Endodermal cell (in vitro differentiated cells): Measurements from ENCODE around the gene KLF6. TPM values are rescaled to one million over a fixed set of nuclear protein-coding genes. Genes with fewer than 3 reads are reported as not detected.

ENCODE experiments used
- DNase-seq: peaks from one replicate; pipeline ENCODE4 v3.0.0-alpha.2; 2017
- H3K27ac ChIP-seq: 2 replicates; pipeline ENCODE4 v1.5.1; 2013; ENCODE audit warnings: mild to moderate bottlenecking, low read depth, low read length, moderate library complexity
- H3K27me3 ChIP-seq: 2 replicates; pipeline ENCODE4 v1.6.1; 2013; ENCODE audit warnings: mild to moderate bottlenecking, low read length, moderate library complexity; ENCODE audit not compliant: insufficient read depth, control insufficient read depth, poor library complexity, severe bottlenecking
- H3K36me3 ChIP-seq: 2 replicates; pipeline ENCODE4 v1.7.0; 2013; ENCODE audit warnings: mild to moderate bottlenecking, low read length, moderate library complexity; ENCODE audit not compliant: control insufficient read depth, insufficient read depth
- H3K4me1 ChIP-seq: one replicate; pipeline ENCODE4 v1.7.0; 2013; ENCODE audit warnings: low read length; ENCODE audit not compliant: control insufficient read depth, insufficient read depth
- H3K4me3 ChIP-seq: 2 replicates; pipeline ENCODE4 v1.5.1; 2013; ENCODE audit warnings: mild to moderate bottlenecking, low read length, moderate library complexity
- H3K9ac ChIP-seq: 2 replicates; pipeline ENCODE4 v1.6.1; 2013; ENCODE audit warnings: mild to moderate bottlenecking, low read length, moderate library complexity; ENCODE audit not compliant: poor library complexity, severe bottlenecking; ENCODE audit errors: extremely low read depth
- H3K9me3 ChIP-seq: 2 replicates; pipeline ENCODE4 v1.6.1; 2013; ENCODE audit warnings: mild to moderate bottlenecking, low read length, moderate library complexity; ENCODE audit not compliant: control insufficient read depth
- H3K27ac Mint-ChIP-seq: 2 replicates; pipeline ENCODE4 v1.8.0; 2020; ENCODE audit warnings: mixed read lengths
- H3K27me3 Mint-ChIP-seq: 2 replicates; pipeline ENCODE4 v1.8.0; 2021; ENCODE audit warnings: mild to moderate bottlenecking, mixed read lengths; ENCODE audit not compliant: insufficient read depth
- H3K36me3 Mint-ChIP-seq: 2 replicates; pipeline ENCODE4 v1.8.0; 2020; ENCODE audit warnings: low read depth, mixed read lengths
- H3K4me1 Mint-ChIP-seq: 2 replicates; pipeline ENCODE4 v1.8.0; 2020; ENCODE audit warnings: mixed read lengths
- H3K4me3 Mint-ChIP-seq: 2 replicates; pipeline ENCODE4 v1.8.0; 2020; ENCODE audit warnings: mild to moderate bottlenecking, moderate library complexity, mixed read lengths
- H3K9me3 Mint-ChIP-seq: 2 replicates; pipeline ENCODE4 v1.8.0; 2020; ENCODE audit warnings: mild to moderate bottlenecking, mixed read lengths
- WGBS, 2 experiments: methylation state at CpG; one replicate each; pipeline versions ENCODE4 v1.1.5 to v1.1.7; 2013; ENCODE audit warnings: missing lambda C conversion rate in 2 of 2, mixed read lengths in 1 of 2; ENCODE audit not compliant: insufficient coverage in 1 of 2, insufficient read length in 1 of 2; 5-methylcytosine and 5-hydroxymethylcytosine counted together
- total RNA-seq, 2 donors: library from RNA; stranded (reverse); fragmentation: NEBNext Ultra II Directional in 1 of 2; extraction: Animal tissue kit (Norgen Biotek cat#: 25700) in 1 of 2; gene quantifications; 2 replicates in 1 of 2; 3 replicates in 1 of 2; pipeline ENCODE4 v1.2.1, GENCODE V29; 2021
- TF ChIP-seq, protein P1 (sequence below): fragments of 200-600 bp; sonication (generic); conservative IDR thresholded peaks from 2 replicates; pipeline ENCODE4 v1.5.0; 2021; ENCODE audit warnings: antibody characterized with exemption, mild to moderate bottlenecking

KLF6 gene
- total RNA-seq, 2 donors from 2014 or later = 59.0 to 71.2 TPM

DNA sequence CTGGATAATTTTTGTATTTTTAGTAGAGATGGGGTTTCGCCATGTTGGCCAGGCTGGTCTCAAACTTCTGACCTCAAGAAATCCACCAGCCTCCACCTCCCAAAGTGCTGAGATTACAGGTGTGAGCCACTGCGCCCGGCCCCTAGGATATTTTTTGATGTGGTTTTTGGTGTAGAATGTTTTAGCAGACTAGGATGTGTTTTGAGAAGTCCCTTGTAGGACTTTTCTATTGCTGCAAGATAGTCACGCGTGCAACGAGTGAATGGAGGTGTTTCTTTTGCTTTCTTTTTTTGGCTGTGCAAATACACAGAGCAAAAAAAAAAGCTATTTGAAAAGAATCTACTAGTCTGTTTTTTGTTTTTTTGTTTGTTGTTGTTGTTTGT is 29.8 kb upstream of the KLF6 start:
- H3K36me3 ChIP-seq = no peaks in the 10 kb centered on the region
- H3K9ac ChIP-seq = no peak overlapping the region
- H3K9me3 ChIP-seq = no peaks in the 10 kb centered on the region
- WGBS, 2 experiments = 88 to 97% methylated on average over 5 to 6 of the region's 6 CpGs
- peaks cover 4% of the 10 kb centered on the region for H3K4me1 ChIP-seq
- Mint-ChIP-seq H3K4me1 (peaks cover 24% of the 10 kb centered on the region), H3K4me3 (no peak overlapping the region), H3K27me3 (no peaks in the 10 kb centered on the region), H3K9me3 (peaks cover 4% of the 10 kb centered on the region), H3K36me3 (no peaks in the 10 kb centered on the region), H3K27ac (no peak overlapping the region)
- no peaks in the 10 kb centered on the region for H3K27me3 ChIP-seq
- DNase-seq = no peak
- TF ChIP-seq, protein P1, sequence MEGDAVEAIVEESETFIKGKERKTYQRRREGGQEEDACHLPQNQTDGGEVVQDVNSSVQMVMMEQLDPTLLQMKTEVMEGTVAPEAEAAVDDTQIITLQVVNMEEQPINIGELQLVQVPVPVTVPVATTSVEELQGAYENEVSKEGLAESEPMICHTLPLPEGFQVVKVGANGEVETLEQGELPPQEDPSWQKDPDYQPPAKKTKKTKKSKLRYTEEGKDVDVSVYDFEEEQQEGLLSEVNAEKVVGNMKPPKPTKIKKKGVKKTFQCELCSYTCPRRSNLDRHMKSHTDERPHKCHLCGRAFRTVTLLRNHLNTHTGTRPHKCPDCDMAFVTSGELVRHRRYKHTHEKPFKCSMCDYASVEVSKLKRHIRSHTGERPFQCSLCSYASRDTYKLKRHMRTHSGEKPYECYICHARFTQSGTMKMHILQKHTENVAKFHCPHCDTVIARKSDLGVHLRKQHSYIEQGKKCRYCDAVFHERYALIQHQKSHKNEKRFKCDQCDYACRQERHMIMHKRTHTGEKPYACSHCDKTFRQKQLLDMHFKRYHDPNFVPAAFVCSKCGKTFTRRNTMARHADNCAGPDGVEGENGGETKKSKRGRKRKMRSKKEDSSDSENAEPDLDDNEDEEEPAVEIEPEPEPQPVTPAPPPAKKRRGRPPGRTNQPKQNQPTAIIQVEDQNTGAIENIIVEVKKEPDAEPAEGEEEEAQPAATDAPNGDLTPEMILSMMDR = no peak
- H3K4me3 ChIP-seq = no peak overlapping the region
- no peak overlapping the region for H3K27ac ChIP-seq

DNA sequence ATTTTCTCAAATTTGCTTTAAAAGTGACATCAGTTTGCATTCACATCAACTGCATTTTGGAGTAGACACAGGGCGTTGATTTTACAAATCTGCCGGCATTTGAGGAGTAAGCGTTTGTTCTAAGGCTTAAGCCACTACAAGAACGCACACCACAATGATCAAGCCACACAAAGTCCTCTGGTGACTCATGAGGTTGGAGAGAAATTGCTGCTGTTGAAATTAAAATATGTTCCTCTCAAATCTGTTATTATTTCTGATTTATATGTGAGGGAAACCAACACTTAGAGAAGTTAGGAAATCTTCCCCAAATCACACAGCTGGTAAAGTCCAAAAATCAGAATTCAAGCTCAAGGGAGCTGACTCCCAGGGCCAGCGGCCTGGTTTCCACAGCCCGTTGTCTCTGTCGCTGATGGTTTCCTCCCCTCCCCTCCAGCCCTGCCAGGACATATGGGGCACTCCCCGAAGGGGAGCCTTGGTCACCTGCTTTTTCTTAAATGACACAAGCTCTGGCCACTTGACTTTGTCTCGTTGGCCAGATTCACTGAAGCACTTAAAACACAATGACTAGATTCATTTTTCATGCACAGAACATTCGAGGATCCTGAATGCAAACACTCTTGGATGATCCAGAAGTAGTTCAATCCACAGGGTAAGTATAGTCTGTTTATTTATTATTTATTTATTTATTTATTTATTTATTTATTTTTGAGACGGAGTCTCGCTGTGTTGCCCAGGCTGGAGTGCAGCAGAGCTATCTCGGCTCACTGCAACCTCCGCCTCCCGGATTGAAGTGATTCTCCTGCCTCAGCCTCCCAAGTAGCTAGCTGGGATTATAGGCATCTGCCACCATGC is 29.2 kb upstream of the KLF6 start:
- Histone ChIP-seq H3K9me3 (no peaks in the 10 kb centered on the region), H3K27me3 (no peaks in the 10 kb centered on the region), H3K27ac (no peak overlapping the region), H3K4me1 (peaks cover 4% of the 10 kb centered on the region), H3K9ac (no peak overlapping the region), H3K4me3 (no peak overlapping the region), H3K36me3 (no peaks in the 10 kb centered on the region)
- Mint-ChIP-seq H3K9me3 (peaks cover 4% of the 10 kb centered on the region), H3K27ac (no peak overlapping the region), H3K4me1 (peaks cover 30% of the 10 kb centered on the region), H3K27me3 (no peaks in the 10 kb centered on the region), H3K36me3 (no peaks in the 10 kb centered on the region), H3K4me3 (no peak overlapping the region)
- DNase-seq = no peak
- TF ChIP-seq, protein P1 = no peak
- WGBS, 2 experiments = 91 to 100% methylated on average over 9 to 15 of the region's 15 CpGs

DNA sequence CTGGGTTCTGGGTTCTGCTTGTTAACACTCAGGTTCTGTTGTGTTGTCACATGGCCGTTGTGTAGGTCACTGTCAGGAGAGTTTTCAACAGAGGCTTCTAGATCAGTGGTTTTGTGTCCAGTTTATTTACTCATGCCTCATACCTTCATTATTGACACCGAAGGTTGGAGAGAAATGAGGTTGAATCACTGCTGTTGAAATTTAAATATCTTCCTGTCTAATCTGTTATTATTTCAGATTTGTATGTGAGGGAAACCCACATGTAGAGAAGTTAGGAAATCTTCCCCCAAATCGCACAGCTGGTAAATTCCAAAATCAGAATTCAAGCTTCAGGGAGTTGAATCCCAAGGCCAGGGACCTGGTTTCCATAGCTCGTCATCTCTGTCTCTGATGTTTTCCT is 28.3 kb upstream of the KLF6 start:
- Histone ChIP-seq H3K9me3 (no peaks in the 10 kb centered on the region), H3K4me3 (no peak overlapping the region), H3K9ac (no peak overlapping the region), H3K27ac (no peak overlapping the region), H3K36me3 (no peaks in the 10 kb centered on the region), H3K27me3 (no peaks in the 10 kb centered on the region), H3K4me1 (peaks cover 4% of the 10 kb centered on the region)
- 94 to 100% methylated on average over 1 to 4 of the region's 4 CpGs for WGBS, 2 experiments
- no peak overlapping the region for H3K4me3 Mint-ChIP-seq
- TF ChIP-seq, protein P1 = no peak
- no peaks in the 10 kb centered on the region for H3K27me3 Mint-ChIP-seq
- H3K4me1 Mint-ChIP-seq = peaks cover 39% of the 10 kb centered on the region
- no peak for DNase-seq
- H3K9me3 Mint-ChIP-seq = peaks cover 4% of the 10 kb centered on the region
- H3K36me3 Mint-ChIP-seq = no peaks in the 10 kb centered on the region
- no peak overlapping the region for H3K27ac Mint-ChIP-seq
